ENCODE measurements around the gene SPINK8.
"Not testable (repeated sequence)": the region's sequence is repeated elsewhere in the genome, so short reads cannot be mapped to it uniquely, and the experiment has no call there.

Gene SPINK8

DNA sequence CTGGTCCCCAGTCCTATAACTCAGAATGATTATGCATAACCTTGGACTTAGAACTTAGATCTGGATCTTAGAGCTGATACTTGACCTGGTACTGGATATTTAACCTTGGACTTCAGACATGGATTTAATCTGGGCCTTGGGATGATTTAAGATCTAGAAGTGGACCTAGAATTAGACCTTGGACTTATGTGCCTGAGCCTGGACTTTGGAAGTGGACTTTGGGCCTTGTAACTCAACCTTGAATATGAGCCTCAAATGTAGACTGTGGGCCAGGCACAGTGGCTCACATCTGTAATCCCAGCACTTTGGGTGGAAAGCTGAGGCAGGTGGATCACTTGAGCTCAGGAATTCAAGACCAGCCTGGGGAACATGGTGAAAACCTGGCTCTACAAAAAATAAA, 46.4 kb downstream of the SPINK8 start:
- no peak overlapping the region for H3K27ac ChIP-seq (ENCODE audit: low read depth, low read length)

DNA sequence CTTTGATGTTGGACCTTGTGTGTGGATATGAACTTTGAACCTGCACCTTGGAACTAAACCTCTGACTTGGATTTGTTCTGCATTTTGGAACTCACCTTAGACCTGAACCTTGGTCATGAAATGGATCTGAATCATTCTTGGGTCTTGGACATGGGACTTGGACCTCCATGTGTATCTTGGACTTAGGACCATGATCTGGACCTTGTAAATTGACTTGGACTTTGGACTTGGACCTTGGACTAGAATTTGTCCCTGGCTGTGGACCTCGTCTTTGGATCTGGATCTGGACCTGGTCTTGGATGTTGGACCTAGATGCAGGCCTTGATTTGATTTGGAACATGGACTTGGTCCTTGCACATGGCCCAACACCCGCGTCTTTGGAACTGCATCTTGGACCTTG, 47.2 kb downstream of the SPINK8 start:
- H3K9ac ChIP-seq (ENCODE audit: low read length), result no peak overlapping the region
- H3K4me1 ChIP-seq (ENCODE audit: control insufficient read depth, insufficient read depth, low read length), result no peaks in the 10 kb centered on the region
- H3K27me3 ChIP-seq (ENCODE audit: control insufficient read depth, insufficient read depth, low read length), result no peaks in the 10 kb centered on the region
- H3K36me3 ChIP-seq (ENCODE audit: control insufficient read depth, insufficient read depth, low read length), result no peaks in the 10 kb centered on the region
- no peak overlapping the region for H3K4me3 ChIP-seq (ENCODE audit: low read length)
- no peak overlapping the region for H3K27ac ChIP-seq (ENCODE audit: low read depth, low read length)

More for the DNA sequence above, 46.4 kb downstream of the SPINK8 start:
- Histone ChIP-seq H3K4me3 (ENCODE audit: low read length) (no peak overlapping the region), H3K27me3 (ENCODE audit: control insufficient read depth, insufficient read depth, low read length) (no peaks in the 10 kb centered on the region), H3K4me1 (ENCODE audit: control insufficient read depth, insufficient read depth, low read length) (no peaks in the 10 kb centered on the region), H3K9ac (ENCODE audit: low read length) (no peak overlapping the region), H3K36me3 (ENCODE audit: control insufficient read depth, insufficient read depth, low read length) (no peaks in the 10 kb centered on the region)

DNA sequence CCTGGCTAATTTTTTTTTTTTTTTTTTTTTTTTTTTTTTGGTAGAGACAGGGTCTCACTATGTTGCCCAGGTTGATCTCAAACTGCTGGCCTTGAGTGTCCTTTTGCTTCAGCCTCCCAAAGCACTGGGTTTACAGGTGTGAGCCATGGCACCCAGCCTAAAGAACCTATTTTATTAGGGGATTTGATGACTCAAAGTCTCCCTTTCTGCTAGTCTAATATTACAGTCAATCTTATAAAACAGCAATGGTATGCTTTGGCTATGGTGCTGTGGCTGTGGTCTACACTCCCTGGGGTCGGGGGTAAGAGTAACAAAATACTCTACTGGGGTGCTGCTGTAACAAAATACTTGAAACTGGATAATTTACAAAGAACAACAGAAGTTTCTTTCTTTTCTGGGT, 47.8 kb downstream of the SPINK8 start:
- Histone ChIP-seq H3K4me1 (ENCODE audit: control insufficient read depth, insufficient read depth, low read length) (no peaks in the 10 kb centered on the region), H3K36me3 (ENCODE audit: control insufficient read depth, insufficient read depth, low read length) (no peaks in the 10 kb centered on the region), H3K9ac (ENCODE audit: low read length) (no peak overlapping the region), H3K4me3 (ENCODE audit: low read length) (no peak overlapping the region), H3K27me3 (ENCODE audit: control insufficient read depth, insufficient read depth, low read length) (no peaks in the 10 kb centered on the region), H3K27ac (ENCODE audit: low read depth, low read length) (no peak overlapping the region)

DNA sequence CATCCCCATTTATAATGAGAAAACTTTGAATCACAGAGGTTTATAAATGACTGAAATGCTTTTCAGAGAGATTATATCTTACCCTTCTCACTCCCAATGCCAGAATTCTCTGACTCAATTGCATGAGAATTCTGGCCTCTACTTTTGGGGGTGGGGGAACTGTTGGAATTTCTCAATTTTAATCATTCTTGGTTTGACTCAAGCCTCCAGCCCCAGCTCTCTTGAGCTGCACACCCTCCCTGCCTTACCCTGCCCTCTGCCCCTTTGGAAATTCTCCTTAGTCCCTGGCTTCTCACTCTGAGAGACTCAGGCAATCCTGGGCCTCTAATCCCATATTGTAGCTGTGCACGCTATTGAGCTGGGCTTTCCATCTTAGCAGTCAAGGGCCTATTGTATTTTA, 48.3 kb downstream of the SPINK8 start:
- H3K9ac ChIP-seq (ENCODE audit: low read length), result no peak overlapping the region
- H3K27ac ChIP-seq (ENCODE audit: low read depth, low read length), result no peak overlapping the region
- H3K27me3 ChIP-seq (ENCODE audit: control insufficient read depth, insufficient read depth, low read length), result no peaks in the 10 kb centered on the region
- H3K4me3 ChIP-seq (ENCODE audit: low read length), result no peak overlapping the region
- no peaks in the 10 kb centered on the region for H3K4me1 ChIP-seq (ENCODE audit: control insufficient read depth, insufficient read depth, low read length)
- no peaks in the 10 kb centered on the region for H3K36me3 ChIP-seq (ENCODE audit: control insufficient read depth, insufficient read depth, low read length)

DNA sequence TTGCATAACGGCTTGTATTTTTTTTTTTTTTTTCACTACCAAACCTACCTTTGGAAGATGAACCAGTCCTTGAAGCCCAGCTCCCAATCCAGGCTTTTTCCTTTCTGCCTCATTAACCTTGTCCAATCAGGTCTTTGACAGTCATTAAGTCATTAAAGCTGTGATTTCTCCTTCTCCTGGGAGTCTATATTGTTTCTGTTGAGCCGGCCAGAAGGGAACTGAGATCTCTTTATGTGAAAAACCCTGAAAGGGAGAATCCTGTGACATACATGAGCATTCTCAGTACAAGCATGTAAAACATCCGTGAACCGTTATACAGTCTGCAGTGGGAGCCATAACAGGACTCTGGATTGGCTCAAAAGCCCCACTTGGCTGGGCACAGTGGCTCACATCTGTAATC, 52.6 kb downstream of the SPINK8 start:
- Histone ChIP-seq H3K4me1 (ENCODE audit: control insufficient read depth, insufficient read depth, low read length) (no peaks in the 10 kb centered on the region), H3K36me3 (ENCODE audit: control insufficient read depth, insufficient read depth, low read length) (no peaks in the 10 kb centered on the region), H3K27me3 (ENCODE audit: control insufficient read depth, insufficient read depth, low read length) (no peaks in the 10 kb centered on the region), H3K4me3 (ENCODE audit: low read length) (no peak overlapping the region), H3K9ac (ENCODE audit: low read length) (no peak overlapping the region), H3K27ac (ENCODE audit: low read depth, low read length) (no peak overlapping the region)

DNA sequence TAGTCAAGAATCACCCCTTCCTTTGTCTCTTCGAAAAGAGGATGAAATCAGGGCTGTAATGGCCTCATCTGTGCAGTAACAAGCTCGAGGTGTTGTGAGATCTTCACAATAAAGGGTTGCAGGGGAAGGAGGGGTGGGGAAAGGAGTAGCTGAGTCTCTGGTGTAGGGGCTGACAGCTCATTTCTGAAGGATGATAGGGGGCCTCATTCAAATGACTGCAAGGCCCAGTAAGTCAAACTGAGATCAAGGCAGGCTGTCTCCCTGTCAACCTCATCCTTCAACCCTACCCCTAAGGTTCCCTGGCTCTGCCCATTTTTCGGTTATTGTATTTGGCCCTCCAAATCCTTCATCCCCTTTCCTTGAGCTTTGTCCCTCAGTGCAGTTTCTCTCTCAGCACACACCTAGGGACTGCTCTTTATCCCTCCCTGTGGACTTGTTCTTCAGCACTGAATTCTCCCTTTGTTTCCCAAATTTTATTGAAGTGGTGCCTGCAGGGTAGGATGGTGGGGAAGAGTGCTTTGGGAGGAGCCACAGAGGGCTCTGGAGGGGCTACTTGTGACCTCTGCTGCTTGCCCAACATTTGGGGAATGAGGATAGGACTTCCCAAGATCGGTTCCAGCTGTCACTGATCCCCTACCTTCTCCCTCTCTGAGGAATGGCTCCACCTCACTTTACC, 54.4 kb downstream of the SPINK8 start:
- no peak overlapping the region for H3K27ac ChIP-seq (ENCODE audit: low read depth, low read length)
- H3K4me1 ChIP-seq (ENCODE audit: control insufficient read depth, insufficient read depth, low read length), result no peaks in the 10 kb centered on the region
- no peak overlapping the region for H3K9ac ChIP-seq (ENCODE audit: low read length)
- H3K36me3 ChIP-seq (ENCODE audit: control insufficient read depth, insufficient read depth, low read length), result no peaks in the 10 kb centered on the region
- H3K4me3 ChIP-seq (ENCODE audit: low read length), result no peak overlapping the region
- no peaks in the 10 kb centered on the region for H3K27me3 ChIP-seq (ENCODE audit: control insufficient read depth, insufficient read depth, low read length)

DNA sequence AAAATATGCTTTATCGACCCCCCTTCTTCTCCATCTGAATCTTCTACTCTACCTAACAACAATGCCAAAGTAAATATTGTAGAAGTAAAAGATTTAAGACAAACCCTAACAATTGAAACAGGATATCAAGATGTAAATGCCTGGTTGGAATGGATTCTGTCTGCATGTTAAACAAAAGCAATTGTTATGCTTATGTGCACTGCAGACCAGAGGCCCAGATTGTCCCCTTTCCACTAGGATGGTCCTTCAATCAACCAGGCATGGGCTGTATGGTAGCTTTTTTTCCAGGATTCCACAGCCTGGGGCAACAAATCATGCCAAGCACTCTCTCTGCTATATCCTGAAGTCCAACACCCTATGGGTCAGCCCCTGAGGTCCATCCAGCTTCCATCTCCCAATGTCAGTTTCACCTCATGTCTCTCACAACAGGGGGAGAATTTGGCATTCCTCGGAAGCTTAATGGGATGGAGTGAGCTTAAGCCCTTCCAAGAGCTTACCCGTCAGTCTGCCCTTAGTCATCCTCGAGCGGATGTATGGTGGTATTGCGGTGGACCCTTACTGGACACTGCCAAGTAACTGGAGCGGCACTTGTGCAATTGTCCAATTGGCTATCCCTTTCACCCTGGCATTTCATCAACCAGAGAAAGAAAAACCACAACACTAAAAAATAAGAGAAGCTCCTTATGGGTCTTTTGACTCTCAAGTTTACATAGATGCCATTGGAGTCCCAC, 56.4 kb downstream of the SPINK8 start:
- Histone ChIP-seq H3K27me3 (ENCODE audit: control insufficient read depth, insufficient read depth, low read length) (no peaks in the 10 kb centered on the region), H3K4me1 (ENCODE audit: control insufficient read depth, insufficient read depth, low read length) (no peaks in the 10 kb centered on the region), H3K9ac (ENCODE audit: low read length) (no peak overlapping the region), H3K36me3 (ENCODE audit: control insufficient read depth, insufficient read depth, low read length) (no peaks in the 10 kb centered on the region), H3K27ac (ENCODE audit: low read depth, low read length) (no peak overlapping the region), H3K4me3 (ENCODE audit: low read length) (no peak overlapping the region)

DNA sequence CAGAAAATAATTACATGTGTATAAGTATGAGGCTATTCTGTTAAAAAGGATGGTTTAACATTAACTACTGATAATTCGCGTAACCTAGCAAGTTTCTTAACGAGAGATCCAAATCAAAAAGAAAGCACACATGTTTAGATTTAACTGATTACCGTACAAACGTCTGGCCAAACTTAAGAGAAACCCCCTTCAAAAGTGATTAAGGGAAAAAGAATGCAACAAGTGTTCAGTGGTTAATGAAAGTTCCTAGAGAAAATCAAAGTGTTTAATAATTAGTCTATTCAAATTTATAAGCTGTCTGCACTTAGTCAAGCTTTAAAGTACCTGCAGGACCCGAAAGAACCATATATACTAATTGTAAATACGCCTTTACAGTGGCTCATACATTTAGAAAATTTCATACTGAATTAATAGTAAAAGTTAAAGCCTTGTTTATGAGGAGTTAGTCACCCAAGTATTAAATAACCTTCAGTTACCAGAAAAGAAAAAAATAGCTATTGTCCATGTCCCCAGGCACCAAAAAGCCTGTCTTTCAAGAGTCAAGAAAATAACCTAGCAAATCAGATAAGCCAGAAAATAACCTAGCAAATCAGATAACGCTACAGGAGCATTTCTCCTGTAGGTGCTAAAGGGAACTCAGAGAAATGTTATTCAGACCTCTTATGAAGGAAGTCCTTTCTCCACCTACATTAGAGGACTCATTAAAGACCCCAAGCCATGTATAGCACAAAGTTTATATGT, 58.0 kb downstream of the SPINK8 start:
- H3K4me3 ChIP-seq (ENCODE audit: low read length), result no peak overlapping the region
- H3K36me3 ChIP-seq (ENCODE audit: control insufficient read depth, insufficient read depth, low read length), result no peaks in the 10 kb centered on the region
- H3K4me1 ChIP-seq (ENCODE audit: control insufficient read depth, insufficient read depth, low read length), result no peaks in the 10 kb centered on the region
- H3K27me3 ChIP-seq (ENCODE audit: control insufficient read depth, insufficient read depth, low read length), result no peaks in the 10 kb centered on the region
- H3K9ac ChIP-seq (ENCODE audit: low read length), result no peak overlapping the region
- H3K27ac ChIP-seq (ENCODE audit: low read depth, low read length), result no peak overlapping the region

DNA sequence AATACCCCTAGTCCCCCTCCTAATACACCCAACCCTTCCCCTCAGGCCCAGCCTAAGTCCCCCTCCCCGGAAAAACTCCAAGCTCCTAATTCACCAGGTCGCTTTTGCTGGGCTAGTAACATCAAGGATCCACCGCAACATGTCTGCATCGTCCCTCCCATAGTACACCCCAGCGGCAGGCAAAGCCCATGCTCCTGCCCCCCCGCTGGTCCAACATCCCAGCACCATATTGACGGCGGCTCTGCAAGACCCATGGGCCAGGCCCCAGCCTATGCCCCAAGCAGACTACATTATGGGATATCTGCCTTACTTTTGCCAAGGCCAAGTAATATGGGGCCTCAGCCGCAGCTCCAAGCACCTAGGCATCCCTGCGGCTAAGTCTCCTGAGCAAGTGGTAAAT, 59.0 kb downstream of the SPINK8 start:
- Histone ChIP-seq H3K36me3 (ENCODE audit: control insufficient read depth, insufficient read depth, low read length) (no peaks in the 10 kb centered on the region), H3K27ac (ENCODE audit: low read depth, low read length) (no peak overlapping the region), H3K27me3 (ENCODE audit: control insufficient read depth, insufficient read depth, low read length) (no peaks in the 10 kb centered on the region), H3K4me1 (ENCODE audit: control insufficient read depth, insufficient read depth, low read length) (no peaks in the 10 kb centered on the region), H3K4me3 (ENCODE audit: low read length) (no peak overlapping the region), H3K9ac (ENCODE audit: low read length) (no peak overlapping the region)

DNA sequence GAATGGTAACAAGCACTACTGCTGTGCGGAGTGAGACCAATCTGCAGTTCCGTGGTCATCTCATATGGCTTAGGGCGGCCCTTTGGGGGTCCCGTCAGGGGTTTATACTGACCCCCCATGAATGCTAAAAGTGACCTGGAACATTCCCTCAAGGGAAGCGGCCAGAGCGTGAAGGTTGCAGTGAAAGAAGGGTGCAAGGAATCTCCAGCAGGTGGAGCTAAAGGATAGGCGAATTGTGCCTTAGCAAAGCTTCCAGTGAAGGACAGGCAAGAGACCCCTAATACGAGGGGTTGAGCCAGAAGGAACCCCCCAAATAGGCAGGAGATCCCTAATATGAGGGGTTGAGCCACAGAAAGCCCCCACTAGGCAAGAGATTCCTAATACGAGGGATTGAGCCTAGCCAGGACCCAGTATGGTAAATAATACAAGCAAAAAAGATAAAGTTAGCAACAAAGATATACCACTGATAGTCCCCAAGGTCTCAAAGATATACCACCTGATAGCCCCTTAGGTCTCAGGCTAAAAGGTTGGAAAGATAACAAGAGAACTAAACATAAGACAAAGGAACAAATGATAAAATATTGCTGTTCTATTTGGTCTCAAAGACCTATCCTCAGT, 59.8 kb downstream of the SPINK8 start:
- Histone ChIP-seq H3K4me3 (ENCODE audit: low read length) (no peak overlapping the region), H3K27ac (ENCODE audit: low read depth, low read length) (no peak overlapping the region), H3K36me3 (ENCODE audit: control insufficient read depth, insufficient read depth, low read length) (peaks cover 2% of the 10 kb centered on the region), H3K9ac (ENCODE audit: low read length) (no peak overlapping the region), H3K4me1 (ENCODE audit: control insufficient read depth, insufficient read depth, low read length) (no peaks in the 10 kb centered on the region), H3K27me3 (ENCODE audit: control insufficient read depth, insufficient read depth, low read length) (no peaks in the 10 kb centered on the region)

DNA sequence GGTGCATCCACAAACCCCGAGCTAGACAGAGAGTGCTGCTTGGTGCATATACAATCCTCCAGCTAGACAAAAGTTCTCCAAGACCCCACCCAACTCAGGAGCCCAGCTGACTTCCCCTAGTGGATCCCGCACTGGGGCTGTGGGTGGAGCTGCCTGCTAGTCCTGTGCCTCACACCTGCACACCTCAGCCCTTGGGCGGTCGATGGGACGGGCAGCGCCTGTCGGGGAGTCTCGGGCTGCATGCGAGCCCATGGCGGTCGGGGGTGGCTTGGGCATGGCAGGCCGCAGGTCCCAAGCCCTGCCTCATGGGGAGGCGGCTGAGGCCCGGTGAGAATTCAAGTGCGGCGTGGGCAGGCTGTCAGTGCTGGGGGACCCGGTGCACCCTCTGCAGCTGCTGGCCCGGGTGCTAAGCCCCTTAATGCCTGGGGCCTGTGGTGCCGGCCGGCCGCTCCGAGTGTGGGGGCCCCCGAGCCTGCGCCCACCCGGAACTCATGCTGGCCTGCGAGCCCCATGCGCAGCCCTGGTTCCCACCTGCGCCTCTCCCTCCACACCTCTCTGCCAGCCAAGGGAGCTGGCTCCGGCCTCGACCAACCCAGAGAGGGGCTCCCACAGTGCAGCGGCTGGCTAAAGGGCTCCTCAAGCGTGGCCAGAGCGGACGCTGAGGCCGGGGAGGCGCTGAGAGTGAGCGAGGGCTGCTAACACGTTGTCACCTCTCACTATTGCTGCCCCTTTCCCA, 61.5 kb downstream of the SPINK8 start:
- no peak overlapping the region for H3K9ac ChIP-seq (ENCODE audit: low read length)
- H3K4me1 ChIP-seq (ENCODE audit: control insufficient read depth, insufficient read depth, low read length), result no peaks in the 10 kb centered on the region
- no peak overlapping the region for H3K4me3 ChIP-seq (ENCODE audit: low read length)
- H3K27ac ChIP-seq (ENCODE audit: low read depth, low read length), result no peak overlapping the region
- no peaks in the 10 kb centered on the region for H3K27me3 ChIP-seq (ENCODE audit: control insufficient read depth, insufficient read depth, low read length)
- H3K36me3 ChIP-seq (ENCODE audit: control insufficient read depth, insufficient read depth, low read length), result peaks cover 4% of the 10 kb centered on the region

DNA sequence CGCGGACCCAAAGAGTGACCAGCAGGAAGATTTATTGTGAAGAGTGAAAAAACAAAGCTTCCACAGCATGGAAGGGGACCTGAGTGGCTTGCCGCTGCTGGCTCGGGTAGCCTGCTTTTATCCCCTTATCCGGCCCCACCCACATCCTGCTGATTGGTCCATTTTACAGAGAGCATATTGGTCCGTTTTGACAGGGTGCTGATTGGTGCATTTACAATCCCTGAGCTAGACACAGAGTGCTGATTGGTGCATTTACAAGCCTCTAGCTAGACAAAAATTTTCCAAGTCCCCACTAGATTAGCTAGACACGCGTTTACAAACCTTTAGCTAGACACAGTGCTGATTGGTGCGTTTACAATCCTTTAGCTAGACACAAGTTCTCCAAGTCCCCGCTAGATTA, 62.2 kb downstream of the SPINK8 start:
- not testable (repeated sequence) for H3K27me3 ChIP-seq (ENCODE audit: control insufficient read depth, insufficient read depth, low read length); H3K27ac ChIP-seq (ENCODE audit: low read depth, low read length); H3K4me1 ChIP-seq (ENCODE audit: control insufficient read depth, insufficient read depth, low read length); H3K36me3 ChIP-seq (ENCODE audit: control insufficient read depth, insufficient read depth, low read length); H3K4me3 ChIP-seq (ENCODE audit: low read length); H3K9ac ChIP-seq (ENCODE audit: low read length)

Measured in rectal smooth muscle tissue (tissue), 1 donor.